Fibroblast of skin of right quadriceps (primary cell): Measurements from ENCODE around the gene STIM2.
"Not testable (repeated sequence)": the region's sequence is repeated elsewhere in the genome, so short reads cannot be mapped to it uniquely, and the experiment has no call there.

Source experiments
- DNase-seq: peaks from one replicate; pipeline ENCODE4 v3.0.0-alpha.2; 2013

STIM2 gene

GRCh38 chr4:26958925-26959653 is 98.4 kb downstream of the STIM2 start:
- DNase-seq: no peak

GRCh38 chr4:26959654-26960047 is 99.0 kb downstream of the STIM2 start:
- DNase-seq: no peak

GRCh38 chr4:26962720-26963119 is 102.1 kb downstream of the STIM2 start:
- DNase-seq: no peak

- peak; percentile 16 for DNase-seq
These were observed 103.9 kb downstream of the STIM2 start for GRCh38 chr4:26964512-26964911.

- no peak for DNase-seq
These were observed 104.4 kb downstream of the STIM2 start for GRCh38 chr4:26964994-26965393.

GRCh38 chr4:26975464-26976181 is 115.0 kb downstream of the STIM2 start:
- DNase-seq: not testable (repeated sequence)

- no peak for DNase-seq
These were observed 117.9 kb downstream of the STIM2 start for GRCh38 chr4:26978387-26979053.

GRCh38 chr4:26984896-26985295 is 124.3 kb downstream of the STIM2 start:
- no peak for DNase-seq

- no peak for DNase-seq
These were observed 125.2 kb downstream of the STIM2 start for GRCh38 chr4:26985873-26986272.

GRCh38 chr4:26987191-26987590 is 126.5 kb downstream of the STIM2 start:
- no peak for DNase-seq

GRCh38 chr4:26991057-26991456 is 130.4 kb downstream of the STIM2 start:
- DNase-seq: no peak

GRCh38 chr4:26992657-26993361 is 132.2 kb downstream of the STIM2 start:
- peak; percentile 21 for DNase-seq

GRCh38 chr4:26993539-26993938 is 132.9 kb downstream of the STIM2 start:
- no peak for DNase-seq

GRCh38 chr4:26993967-26994366 is 133.3 kb downstream of the STIM2 start:
- no peak for DNase-seq

- no peak for DNase-seq
These were observed 134.7 kb downstream of the STIM2 start for GRCh38 chr4:26995316-26995715.

- no peak for DNase-seq
These were observed 136.1 kb downstream of the STIM2 start for GRCh38 chr4:26996745-26997144.

- DNase-seq: no peak
These were observed 139.0 kb downstream of the STIM2 start for GRCh38 chr4:26999689-27000088.

GRCh38 chr4:27000122-27000521 is 139.5 kb downstream of the STIM2 start:
- no peak for DNase-seq

GRCh38 chr4:27000820-27001219 is 140.2 kb downstream of the STIM2 start:
- no peak for DNase-seq

- no peak for DNase-seq
These were observed 140.9 kb downstream of the STIM2 start for GRCh38 chr4:27001398-27002164.

GRCh38 chr4:27003642-27004113 is 143.0 kb downstream of the STIM2 start:
- DNase-seq: peak; percentile 65

GRCh38 chr4:27005501-27005900 is 144.9 kb downstream of the STIM2 start:
- DNase-seq: peak; percentile 74
